GM19452 (cell line): ENCODE data around the gene FBN2.

Source experiments
- ATAC-seq: cut with Tn5 transposase; IDR thresholded peaks from one replicate; pipeline ENCODE4 v1.9.1; 2021; ENCODE audit not compliant: unreplicated experiment

The FBN2 gene

GRCh38 chr5:128378196-128378595 is 159.8 kb downstream of the FBN2 start:
- no peak for ATAC-seq

GRCh38 chr5:128376577-128376976 is 161.5 kb downstream of the FBN2 start:
- ATAC-seq, result no peak

- no peak for ATAC-seq
These were observed 171.9 kb downstream of the FBN2 start for GRCh38 chr5:128366147-128366546.

- no peak for ATAC-seq
These were observed 175.7 kb downstream of the FBN2 start for GRCh38 chr5:128362370-128362769.

- ATAC-seq, result no peak
These were observed 179.2 kb downstream of the FBN2 start for GRCh38 chr5:128358826-128359225.

- ATAC-seq, result no peak
These were observed 180.8 kb downstream of the FBN2 start for GRCh38 chr5:128357226-128357625.

- ATAC-seq, result no peak
These were observed 182.1 kb downstream of the FBN2 start for GRCh38 chr5:128355961-128356360.

GRCh38 chr5:128353441-128354107 is 184.5 kb downstream of the FBN2 start:
- ATAC-seq, result no peak

- no peak for ATAC-seq
These were observed 187.3 kb downstream of the FBN2 start for GRCh38 chr5:128350705-128351104.

GRCh38 chr5:128349044-128349858 is 188.8 kb downstream of the FBN2 start:
- ATAC-seq, result no peak

GRCh38 chr5:128346038-128346437 is 192.0 kb downstream of the FBN2 start:
- ATAC-seq, result no peak

GRCh38 chr5:128345247-128345646 is 192.8 kb downstream of the FBN2 start:
- no peak for ATAC-seq

GRCh38 chr5:128343168-128343567 is 194.9 kb downstream of the FBN2 start:
- ATAC-seq, result no peak

GRCh38 chr5:128341056-128341455 is 197.0 kb downstream of the FBN2 start:
- no peak for ATAC-seq

GRCh38 chr5:128340648-128341047 is 197.4 kb downstream of the FBN2 start:
- ATAC-seq, result no peak

- ATAC-seq, result no peak
These were observed 198.5 kb downstream of the FBN2 start for GRCh38 chr5:128339585-128339984.

- no peak for ATAC-seq
These were observed 199.4 kb downstream of the FBN2 start for GRCh38 chr5:128338649-128339048.

GRCh38 chr5:128335339-128335738 is 202.7 kb downstream of the FBN2 start:
- no peak for ATAC-seq

GRCh38 chr5:128334010-128334716 is 203.9 kb downstream of the FBN2 start:
- no peak for ATAC-seq

- ATAC-seq, result no peak
These were observed 206.8 kb downstream of the FBN2 start for GRCh38 chr5:128331261-128331660.

GRCh38 chr5:128329386-128329939 is 208.6 kb downstream of the FBN2 start:
- no peak for ATAC-seq

GRCh38 chr5:128328446-128328845 is 209.6 kb downstream of the FBN2 start:
- ATAC-seq, result no peak
